SIG-M5 treated with dmso at 0.1 percent for 504 hours (cell line): ENCODE results near the gene PKP2.

Experiments used
- DNase-seq: peaks from one replicate; lab custom pipeline; 2025; ENCODE audit not compliant: unreplicated experiment; lab: John Stamatoyannopoulos, UW

The PKP2 gene

GRCh38 chr12:32896432-32897280 lies at the start of gene PKP2:
Gene PKP2 (minus strand): TSS chr12:32896777. CDS start chr12:32896731, 46 bp downstream.
- DNase-seq, result no peak

GRCh38 chr12:32944195-32944594 lies 47.6 kb upstream of the PKP2 start:
- no peak for DNase-seq

GRCh38 chr12:32939801-32940200 lies 43.2 kb upstream of the PKP2 start:
- DNase-seq, result no peak

- no peak for DNase-seq
Measured at GRCh38 chr12:32926963-32927362, 30.4 kb upstream of the PKP2 start.

- no peak for DNase-seq
Measured at GRCh38 chr12:32926356-32926755, 29.8 kb upstream of the PKP2 start.

GRCh38 chr12:32922546-32923297 lies 26.1 kb upstream of the PKP2 start:
- DNase-seq, result no peak

- DNase-seq, result no peak
Measured at GRCh38 chr12:32921397-32921796, 24.8 kb upstream of the PKP2 start.

- peak; percentile 49 for DNase-seq
Measured at GRCh38 chr12:32920506-32921085, 24.0 kb upstream of the PKP2 start.

- DNase-seq, result no peak
Measured at GRCh38 chr12:32918890-32919801, 22.6 kb upstream of the PKP2 start.

GRCh38 chr12:32917094-32917611 lies 20.6 kb upstream of the PKP2 start:
- DNase-seq, result no peak

GRCh38 chr12:32907898-32908476 lies 11.4 kb upstream of the PKP2 start:
- DNase-seq, result no peak

- no peak for DNase-seq
Measured at GRCh38 chr12:32907166-32907565, 10.6 kb upstream of the PKP2 start.

- DNase-seq, result peak; percentile 12
Measured at GRCh38 chr12:32906399-32907165, 10.0 kb upstream of the PKP2 start.

GRCh38 chr12:32903763-32904162 lies 7.2 kb upstream of the PKP2 start:
- no peak for DNase-seq

- DNase-seq, result no peak
Measured at GRCh38 chr12:32903318-32903717, 6.7 kb upstream of the PKP2 start.

- no peak for DNase-seq
Measured at GRCh38 chr12:32902287-32902997, 5.9 kb upstream of the PKP2 start.

GRCh38 chr12:32901553-32901952 lies 5.0 kb upstream of the PKP2 start:
- no peak for DNase-seq

GRCh38 chr12:32897687-32898573 lies 1.4 kb upstream of the PKP2 start:
- no peak for DNase-seq
